WTC11 (cell line): ENCODE results near the gene RASSF3. TPM values are rescaled to one million over a fixed set of nuclear protein-coding genes. Genes with fewer than 3 reads are reported as not detected.

Source experiments
- ATAC-seq: fragments of 200-7000 bp; cut with Tn5 transposase; 2 replicates; pipeline ENCODE4 v1.10.0; 2021; ENCODE audit warnings: mild to moderate bottlenecking, moderate library complexity
- CTCF ChIA-PET: fragments of 300-600 bp; sonication (Branson Sonifier 250); formaldehyde crosslinking; loops from one replicate; lab custom pipeline; 2021; ENCODE audit warnings: antibody characterized with exemption; lab: Charles Lee
- POLR2A ChIA-PET: fragments of 350-600 bp; sonication (Branson Sonifier 250); formaldehyde crosslinking; loops from one replicate; lab custom pipeline; 2021; ENCODE audit warnings: antibody characterized with exemption; lab: Charles Lee
- DNase-seq: peaks from one replicate; pipeline ENCODE4 v3.0.0; 2021; ENCODE audit warnings: low spot score
- H3K27ac Mint-ChIP-seq: 2 replicates; pipeline ENCODE4 v1.8.0; 2021; ENCODE audit warnings: mixed read lengths
- H3K27me3 Mint-ChIP-seq: 2 replicates; pipeline ENCODE4 v1.8.0; 2021; ENCODE audit warnings: low read depth, mild to moderate bottlenecking, moderate library complexity, mixed read lengths
- H3K36me3 Mint-ChIP-seq: 2 replicates; pipeline ENCODE4 v1.8.0; 2021; ENCODE audit warnings: mixed read lengths
- H3K4me1 Mint-ChIP-seq: 2 replicates; pipeline ENCODE4 v1.8.0; 2022; ENCODE audit warnings: mixed read lengths
- H3K4me3 Mint-ChIP-seq: 2 replicates; pipeline ENCODE4 v1.8.0; 2021; ENCODE audit warnings: mild to moderate bottlenecking, moderate library complexity, mixed read lengths
- H3K9me3 Mint-ChIP-seq: 2 replicates; pipeline ENCODE4 v1.8.0; 2021; ENCODE audit warnings: mixed read lengths
- AFF4 ChIP-seq: sonication (generic); formaldehyde crosslinking; IDR thresholded peaks from 2 replicates; pipeline ENCODE4 v1.8.1; 2023; ENCODE audit warnings: mild to moderate bottlenecking, missing genetic modification reagents, borderline replicate concordance
- ATF3 ChIP-seq: sonication (generic); formaldehyde crosslinking; conservative IDR thresholded peaks from 2 replicates; pipeline ENCODE4 v1.8.1; 2022; ENCODE audit warnings: mild to moderate bottlenecking, missing genetic modification reagents
- ESRRA ChIP-seq: sonication (generic); formaldehyde crosslinking; IDR thresholded peaks from 2 replicates; pipeline ENCODE4 v1.8.1; 2022; ENCODE audit warnings: mild to moderate bottlenecking, missing genetic modification reagents, borderline replicate concordance
- ETV6 ChIP-seq: sonication (generic); formaldehyde crosslinking; IDR thresholded peaks from 2 replicates; pipeline ENCODE4 v1.8.1; 2022; ENCODE audit warnings: mild to moderate bottlenecking, missing genetic modification reagents
- FOXP4 ChIP-seq: sonication (generic); formaldehyde crosslinking; IDR thresholded peaks from 2 replicates; pipeline ENCODE4 v1.8.0; 2022; ENCODE audit warnings: mild to moderate bottlenecking, missing genetic modification reagents
- HMGXB4 ChIP-seq: sonication (generic); formaldehyde crosslinking; IDR thresholded peaks from 2 replicates; pipeline ENCODE4 v1.8.1; 2023; ENCODE audit warnings: mild to moderate bottlenecking, moderate library complexity, missing genetic modification reagents
- JAZF1 ChIP-seq: fragments of 250-450 bp; sonication (Bioruptor Pico); IDR thresholded peaks from 2 replicates; pipeline ENCODE4 v1.9.0; 2021; ENCODE audit warnings: moderate library complexity, mild to moderate bottlenecking, inconsistent platforms
- JUN ChIP-seq: sonication (generic); formaldehyde crosslinking; IDR thresholded peaks from 2 replicates; pipeline ENCODE4 v1.8.0; 2023; ENCODE audit warnings: mild to moderate bottlenecking, missing genetic modification reagents
- MXD4 ChIP-seq: fragments of 250-450 bp; sonication (Bioruptor Pico); IDR thresholded peaks from 2 replicates; pipeline ENCODE4 v1.8.0; 2021; ENCODE audit warnings: mild to moderate bottlenecking, moderate library complexity, borderline replicate concordance
- NFE2L1 ChIP-seq: sonication (generic); formaldehyde crosslinking; IDR thresholded peaks from 2 replicates; pipeline ENCODE4 v1.8.1; 2023; ENCODE audit warnings: missing genetic modification reagents
- NR2C2 ChIP-seq: sonication (generic); formaldehyde crosslinking; IDR thresholded peaks from 2 replicates; pipeline ENCODE4 v1.8.0; 2022; ENCODE audit warnings: mild to moderate bottlenecking, missing genetic modification reagents
- SMAD4 ChIP-seq: sonication (generic); formaldehyde crosslinking; IDR thresholded peaks from 2 replicates; pipeline ENCODE4 v1.8.0; 2022; ENCODE audit warnings: mild to moderate bottlenecking, missing genetic modification reagents
- TCF7 ChIP-seq: sonication (generic); formaldehyde crosslinking; IDR thresholded peaks from 2 replicates; pipeline ENCODE4 v1.8.0; 2022; ENCODE audit warnings: mild to moderate bottlenecking, low read depth, missing genetic modification reagents, moderate library complexity
- TEAD1 ChIP-seq: sonication (generic); formaldehyde crosslinking; IDR thresholded peaks from 2 replicates; pipeline ENCODE4 v1.8.0; 2022; ENCODE audit warnings: mild to moderate bottlenecking, missing genetic modification reagents
- ZNF232 ChIP-seq: sonication (generic); formaldehyde crosslinking; IDR thresholded peaks from 2 replicates; pipeline ENCODE4 v1.8.0; 2022; ENCODE audit warnings: mild to moderate bottlenecking, missing genetic modification reagents
- ZNF263 ChIP-seq: sonication (generic); formaldehyde crosslinking; IDR thresholded peaks from 2 replicates; pipeline ENCODE4 v1.8.1; 2022; ENCODE audit warnings: low read depth, mild to moderate bottlenecking, moderate library complexity, missing genetic modification reagents
- total RNA-seq: library from RNA; stranded (reverse); gene quantifications from 3 replicates; pipeline ENCODE4 v1.2.3, GENCODE V29; 2021
- TF ChIP-seq, protein P1 (sequence below): sonication (generic); formaldehyde crosslinking; conservative IDR thresholded peaks from 2 replicates; pipeline ENCODE4 v1.8.1; 2023; ENCODE audit warnings: mild to moderate bottlenecking, low read depth, missing genetic modification reagents, moderate library complexity
- TF ChIP-seq, protein P2 (sequence below): fragments of 250-450 bp; sonication (Bioruptor Pico); conservative IDR thresholded peaks from 2 replicates; pipeline ENCODE4 v1.9.0; 2021; ENCODE audit warnings: mild to moderate bottlenecking
- TF ChIP-seq, protein P3 (sequence below): fragments of 250-450 bp; sonication (Bioruptor Pico); IDR thresholded peaks from 2 replicates; pipeline ENCODE4 v1.8.0; 2021; ENCODE audit warnings: mild to moderate bottlenecking

RASSF3 gene
- total RNA-seq, 1 experiment from 2014 or later: 54.7 TPM

- Mint-ChIP-seq H3K27ac (peak overlapping the region; percentile 48; the same call in 1 of the 2 replicates), H3K4me1 (peaks cover 23% of the 10 kb centered on the region), H3K4me3 (no peak overlapping the region), H3K9me3 (peaks cover 8% of the 10 kb centered on the region), H3K36me3 (no peaks in the 10 kb centered on the region), H3K27me3 (no peaks in the 10 kb centered on the region)
- DNase-seq (no peak), ATAC-seq (peak; percentile 23; the same call in 1 of the 2 replicates)
- ChIA-PET CTCF (interaction anchor here (0.8 to 6.1 kb wide), 4 partner anchors 18 to 124 kb away, joined by 4 to 27 read pairs (median 4); no protein-coding TSS in a partner anchor), POLR2A (no interaction called here)
- TF ChIP-seq JUN (CRISPR knock-in tag) (no peak), ATF3 (CRISPR knock-in tag) (no peak), MXD4 (no peak), ESRRA (no peak), JAZF1 (no peak), ZNF263 (no peak), NFE2L1 (CRISPR knock-in tag) (no peak), ZNF232 (no peak), ETV6 (no peak)
- TF ChIP-seq, protein P1, sequence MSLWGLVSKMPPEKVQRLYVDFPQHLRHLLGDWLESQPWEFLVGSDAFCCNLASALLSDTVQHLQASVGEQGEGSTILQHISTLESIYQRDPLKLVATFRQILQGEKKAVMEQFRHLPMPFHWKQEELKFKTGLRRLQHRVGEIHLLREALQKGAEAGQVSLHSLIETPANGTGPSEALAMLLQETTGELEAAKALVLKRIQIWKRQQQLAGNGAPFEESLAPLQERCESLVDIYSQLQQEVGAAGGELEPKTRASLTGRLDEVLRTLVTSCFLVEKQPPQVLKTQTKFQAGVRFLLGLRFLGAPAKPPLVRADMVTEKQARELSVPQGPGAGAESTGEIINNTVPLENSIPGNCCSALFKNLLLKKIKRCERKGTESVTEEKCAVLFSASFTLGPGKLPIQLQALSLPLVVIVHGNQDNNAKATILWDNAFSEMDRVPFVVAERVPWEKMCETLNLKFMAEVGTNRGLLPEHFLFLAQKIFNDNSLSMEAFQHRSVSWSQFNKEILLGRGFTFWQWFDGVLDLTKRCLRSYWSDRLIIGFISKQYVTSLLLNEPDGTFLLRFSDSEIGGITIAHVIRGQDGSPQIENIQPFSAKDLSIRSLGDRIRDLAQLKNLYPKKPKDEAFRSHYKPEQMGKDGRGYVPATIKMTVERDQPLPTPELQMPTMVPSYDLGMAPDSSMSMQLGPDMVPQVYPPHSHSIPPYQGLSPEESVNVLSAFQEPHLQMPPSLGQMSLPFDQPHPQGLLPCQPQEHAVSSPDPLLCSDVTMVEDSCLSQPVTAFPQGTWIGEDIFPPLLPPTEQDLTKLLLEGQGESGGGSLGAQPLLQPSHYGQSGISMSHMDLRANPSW (CRISPR knock-in tag): no peak
- TF ChIP-seq, all 79 proteins: peak for 0
These were observed 42.0 kb upstream of the RASSF3 start for GRCh38 chr12:64568298-64568697.

- DNase-seq (no peak), ATAC-seq (no peak)
- no peak overlapping the region for H3K4me3 Mint-ChIP-seq
- no peak overlapping the region for H3K27ac Mint-ChIP-seq
- H3K9me3 Mint-ChIP-seq: peaks cover 21% of the 10 kb centered on the region
- peaks cover 8% of the 10 kb centered on the region for H3K36me3 Mint-ChIP-seq
- ChIA-PET CTCF (interaction anchor here (0.9 to 6.1 kb wide), 3 partner anchors 20 to 226 kb away, joined by 3 to 27 read pairs (median 4); no protein-coding TSS in a partner anchor), POLR2A (interaction anchor here (1.1 kb wide), 1 partner anchor 9 kb away, joined by 3 read pairs; no protein-coding TSS in a partner anchor)
- H3K4me1 Mint-ChIP-seq: peaks cover 23% of the 10 kb centered on the region
- no peaks in the 10 kb centered on the region for H3K27me3 Mint-ChIP-seq
- TF ChIP-seq, protein P2, sequence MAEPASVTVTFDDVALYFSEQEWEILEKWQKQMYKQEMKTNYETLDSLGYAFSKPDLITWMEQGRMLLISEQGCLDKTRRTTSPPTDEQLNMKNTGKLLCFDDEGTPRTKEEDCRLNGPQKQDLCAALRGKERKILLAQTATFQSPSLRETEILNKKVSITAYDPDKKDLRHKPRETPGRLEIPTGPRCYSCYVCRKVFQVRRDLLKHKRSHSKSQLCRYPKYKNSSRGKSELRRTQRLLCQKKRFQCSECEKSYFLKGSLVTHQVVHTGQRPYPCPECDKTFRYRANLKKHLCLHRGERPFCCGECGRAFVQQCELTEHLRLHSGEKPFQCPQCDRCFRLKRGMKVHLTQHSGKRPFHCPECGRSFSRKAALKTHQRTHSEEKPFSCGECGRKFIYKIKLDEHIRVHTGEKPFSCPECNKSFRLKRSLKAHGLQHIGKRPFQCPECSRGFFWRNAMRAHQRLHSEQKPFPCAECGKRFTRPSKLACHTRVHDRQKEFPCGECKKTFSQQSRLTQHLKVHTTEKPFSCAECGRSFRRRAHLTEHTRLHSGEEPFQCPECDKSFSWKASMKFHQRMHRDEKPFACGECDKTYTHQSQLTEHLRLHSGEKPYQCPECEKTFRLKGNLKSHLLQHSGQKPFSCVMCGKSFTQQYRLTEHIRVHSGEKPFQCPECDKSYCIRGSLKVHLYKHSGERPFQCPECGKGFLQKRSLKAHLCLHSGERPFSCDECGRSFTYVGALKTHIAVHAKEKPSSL (CRISPR knock-in tag): no peak
- TF ChIP-seq HMGXB4 (CRISPR knock-in tag) (no peak), TEAD1 (CRISPR knock-in tag) (no peak), SMAD4 (CRISPR knock-in tag) (no peak), NR2C2 (CRISPR knock-in tag) (no peak), FOXP4 (CRISPR knock-in tag) (no peak), TCF7 (no peak), ZNF263 (no peak), AFF4 (no peak)
- TF ChIP-seq, protein P3, sequence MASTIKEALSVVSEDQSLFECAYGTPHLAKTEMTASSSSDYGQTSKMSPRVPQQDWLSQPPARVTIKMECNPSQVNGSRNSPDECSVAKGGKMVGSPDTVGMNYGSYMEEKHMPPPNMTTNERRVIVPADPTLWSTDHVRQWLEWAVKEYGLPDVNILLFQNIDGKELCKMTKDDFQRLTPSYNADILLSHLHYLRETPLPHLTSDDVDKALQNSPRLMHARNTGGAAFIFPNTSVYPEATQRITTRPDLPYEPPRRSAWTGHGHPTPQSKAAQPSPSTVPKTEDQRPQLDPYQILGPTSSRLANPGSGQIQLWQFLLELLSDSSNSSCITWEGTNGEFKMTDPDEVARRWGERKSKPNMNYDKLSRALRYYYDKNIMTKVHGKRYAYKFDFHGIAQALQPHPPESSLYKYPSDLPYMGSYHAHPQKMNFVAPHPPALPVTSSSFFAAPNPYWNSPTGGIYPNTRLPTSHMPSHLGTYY: no peak
These were observed 40.2 kb upstream of the RASSF3 start for GRCh38 chr12:64569923-64570691.
